Stimulated activated CD8-positive, alpha-beta memory T cell treated with anti-CD3 and anti-CD28 coated beads, Interleukin-7, amount 100 ng/mL, for 48 hours (primary cell): ENCODE results near the gene FYN.

Source experiments
- DNase-seq, 2 donors: peaks; one replicate each; pipeline ENCODE4 v3.0.0-alpha.2; 2020; ENCODE audit warnings: low read depth in 1 of 2; ENCODE audit errors: extremely low read depth in 1 of 2

The FYN gene

GRCh38 chr6:111809766-111810165 is 63.5 kb downstream of the FYN start:
- no peak for DNase-seq

DNA sequence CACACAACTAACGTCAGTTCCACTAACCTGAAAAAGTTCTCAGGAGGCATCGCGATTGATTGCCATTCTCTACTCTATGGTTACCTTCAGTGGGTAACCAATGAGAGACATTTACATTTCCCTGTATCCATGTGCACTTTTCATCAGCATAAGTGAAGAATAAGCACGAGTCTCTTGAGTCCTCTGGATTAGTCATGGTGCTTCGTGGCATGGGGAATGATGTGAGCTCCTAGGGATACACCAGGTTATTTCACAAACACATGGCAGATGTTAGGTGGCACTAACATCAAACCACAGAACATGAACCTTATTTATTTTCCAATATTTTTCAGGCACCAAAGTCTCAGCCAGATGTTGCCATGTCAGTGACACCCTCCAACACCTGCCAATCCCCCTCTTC is 64.0 kb downstream of the FYN start:
- DNase-seq: no peak

- DNase-seq: no peak
Observed at GRCh38 chr6:111808493-111808892, 64.8 kb downstream of the FYN start.

GRCh38 chr6:111806561-111807497 is 66.4 kb downstream of the FYN start:
- no peak for DNase-seq

DNA sequence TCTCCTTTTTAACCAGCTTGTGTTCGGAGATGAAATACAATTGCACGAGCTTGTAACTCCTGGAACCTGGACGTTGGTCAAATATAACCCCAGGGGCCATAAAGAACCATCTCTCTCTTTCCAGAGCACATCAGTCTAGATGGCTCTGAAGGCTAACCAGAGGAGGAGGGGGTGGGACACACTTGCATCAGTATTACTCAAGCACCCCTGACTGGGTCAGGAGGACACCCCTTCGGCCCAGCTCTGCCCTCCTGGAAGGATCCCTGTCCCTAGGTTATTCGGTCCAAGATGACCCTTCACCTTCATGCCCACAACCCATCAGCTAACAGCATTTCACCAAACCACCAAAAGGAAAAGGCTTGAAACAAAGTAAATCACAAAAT is 67.1 kb downstream of the FYN start:
- no peak for DNase-seq

- DNase-seq: peak in 1 of 2 donors; percentile 58
Observed at GRCh38 chr6:111805511-111806164, 67.6 kb downstream of the FYN start.

GRCh38 chr6:111804627-111805235 is 68.5 kb downstream of the FYN start:
- DNase-seq: peak; percentile 49 to 77

GRCh38 chr6:111803804-111804203 is 69.4 kb downstream of the FYN start:
- no peak for DNase-seq

- DNase-seq: no peak
Observed at GRCh38 chr6:111803371-111803770, 69.9 kb downstream of the FYN start.

GRCh38 chr6:111802720-111803330 is 70.4 kb downstream of the FYN start:
- no peak for DNase-seq

GRCh38 chr6:111802015-111802414 is 71.2 kb downstream of the FYN start:
- DNase-seq: no peak

DNA sequence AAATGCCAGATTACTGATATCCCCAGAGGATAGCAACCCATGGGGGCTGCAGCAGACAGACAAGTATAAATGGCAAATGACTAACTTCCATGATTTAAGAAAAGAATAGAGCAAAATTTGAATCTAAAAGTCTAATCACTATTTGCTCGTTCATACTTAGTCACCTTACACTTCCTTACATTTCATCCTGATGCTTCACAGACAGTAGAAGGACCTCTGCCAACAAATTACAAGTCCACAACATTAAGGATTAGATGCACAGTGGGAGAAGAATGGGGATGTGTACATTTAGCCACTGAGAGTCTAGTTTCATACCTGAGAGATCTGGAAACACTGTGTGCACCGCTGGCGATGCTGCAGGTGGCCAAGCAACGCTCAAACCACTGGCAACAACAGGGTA is 72.4 kb downstream of the FYN start:
- no peak for DNase-seq

DNA sequence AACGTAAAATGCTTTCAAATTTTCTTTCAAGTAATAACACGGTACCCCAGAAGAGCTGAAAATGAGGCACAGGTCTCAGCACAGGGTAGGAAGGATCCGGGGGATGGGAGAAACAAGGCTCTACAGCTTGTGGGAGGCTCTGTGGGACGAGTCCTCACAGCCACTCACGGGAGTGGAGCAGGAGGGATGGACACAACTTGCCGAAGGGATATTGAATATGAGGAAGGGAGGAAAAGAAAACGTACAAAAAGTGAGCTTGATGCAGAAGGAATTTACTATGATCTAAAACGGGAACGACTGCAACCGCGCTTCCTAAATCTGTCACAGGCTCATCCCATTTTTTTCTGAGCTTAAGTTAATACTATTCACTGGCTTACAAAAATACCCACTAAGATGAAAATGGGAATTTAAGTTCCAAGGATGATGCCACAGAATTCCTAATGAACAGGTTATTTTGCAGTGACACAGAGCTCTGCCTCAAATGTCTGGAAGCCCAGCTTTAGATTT is 72.9 kb downstream of the FYN start:
- no peak for DNase-seq

- DNase-seq: no peak
Observed at GRCh38 chr6:111799576-111800258, 73.5 kb downstream of the FYN start.

- DNase-seq: no peak
Observed at GRCh38 chr6:111798281-111798725, 74.9 kb downstream of the FYN start.

DNA sequence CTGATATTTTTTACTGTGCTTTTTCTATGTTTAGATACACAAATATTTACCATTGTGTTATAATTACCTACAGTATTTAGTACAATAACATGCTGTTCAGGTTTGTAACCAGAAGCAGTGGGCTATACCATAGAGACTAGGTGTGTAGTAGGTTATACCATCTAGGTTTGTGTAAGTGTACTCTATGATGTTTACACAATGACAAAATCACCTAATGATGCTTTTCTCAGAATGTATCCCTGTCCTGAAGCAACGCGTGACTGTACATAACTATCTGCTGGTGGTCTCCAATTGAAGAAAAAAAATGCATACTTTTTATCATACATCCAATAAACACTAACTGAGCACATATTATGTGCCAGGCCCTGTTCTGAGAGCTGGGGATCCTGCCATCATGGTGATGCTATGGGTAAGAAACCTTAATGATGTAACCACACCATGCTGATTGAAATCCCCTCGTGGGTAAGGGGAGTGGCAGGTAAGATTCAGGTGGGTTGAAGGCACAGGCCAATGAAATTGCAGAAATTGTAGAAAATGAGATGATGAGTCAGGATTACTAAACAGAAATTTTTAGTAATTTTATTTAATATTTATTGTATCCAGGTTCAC is 76.8 kb downstream of the FYN start:
- DNase-seq: no peak

DNA sequence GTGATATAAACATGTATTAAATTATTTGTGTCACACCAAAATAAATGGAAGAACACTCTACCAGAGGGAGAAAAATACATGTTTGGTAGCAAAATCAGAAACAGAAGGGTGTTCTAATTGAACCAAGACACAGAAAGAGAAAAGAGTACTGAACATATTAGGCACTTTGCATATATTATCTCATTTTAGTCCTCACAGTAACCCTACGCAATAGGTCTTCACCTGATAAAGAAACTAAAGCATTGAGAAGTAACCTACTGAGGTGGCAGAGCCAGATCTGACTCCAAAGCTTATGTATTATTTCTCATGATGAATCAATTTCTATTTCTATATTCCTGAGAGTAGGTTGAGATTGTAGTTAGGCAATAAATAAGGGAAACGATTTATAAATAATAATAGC is 77.7 kb downstream of the FYN start:
- DNase-seq: no peak

DNA sequence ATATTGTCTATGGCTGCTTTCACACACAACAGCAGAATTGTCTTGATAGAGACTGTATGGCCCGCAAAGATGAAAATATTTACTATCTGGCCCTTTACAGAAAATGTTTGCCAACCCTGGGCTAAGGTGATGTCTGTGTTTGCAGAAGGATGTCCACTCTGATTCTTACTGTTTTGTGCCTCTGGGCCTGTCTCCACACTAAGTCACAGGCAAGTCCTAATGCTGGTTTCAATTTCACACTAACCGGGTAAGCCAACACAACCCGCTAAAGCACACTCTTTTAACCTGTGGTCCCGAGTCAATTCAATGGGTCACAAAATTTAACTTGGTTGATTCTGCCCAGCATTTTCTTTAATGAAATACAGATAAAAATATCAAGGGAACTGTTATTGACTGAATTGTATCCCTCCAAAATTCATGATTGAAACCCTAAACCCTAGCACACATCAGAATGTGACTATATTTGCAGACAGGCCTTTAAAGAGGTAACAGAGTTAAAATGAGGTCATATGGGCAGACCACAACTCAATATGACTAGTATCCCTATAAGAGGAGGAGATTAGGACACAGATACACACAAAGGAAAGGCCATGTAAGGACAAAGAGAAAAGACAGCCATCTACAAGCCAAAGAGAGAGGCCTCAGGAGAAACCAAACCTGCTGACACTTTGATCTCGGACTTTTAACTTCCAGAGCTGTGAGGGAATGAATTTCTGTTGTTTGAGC is 78.4 kb downstream of the FYN start:
- no peak for DNase-seq

- no peak for DNase-seq
Observed at GRCh38 chr6:111794300-111794699, 79.0 kb downstream of the FYN start.
